A673 (cell line): Measurements from ENCODE around the gene KIF4B.

Experiments used
- CTCF ChIP-seq: fragments of 300-800, 200-600 bp; sonication (generic); conservative IDR thresholded peaks from 2 replicates; pipeline ENCODE4 v1.5.1; 2017; ENCODE audit warnings: low read depth, mild to moderate bottlenecking, antibody characterized with exemption, low read length, moderate library complexity, mixed read lengths
- EZH2 ChIP-seq: fragments of 200-600 bp; sonication (generic); IDR thresholded peaks from 2 replicates; pipeline ENCODE4 v1.6.1; 2017; ENCODE audit warnings: borderline replicate concordance, low read depth, mild to moderate bottlenecking, mixed read lengths, antibody characterized with exemption, low read length; ENCODE audit not compliant: poor library complexity, severe bottlenecking

GRCh38 chr5:155010881-155011280 lies 2.7 kb upstream of the KIF4B start:
- TF ChIP-seq CTCF (no peak), EZH2 (no peak)
